NB4 (cell line): ENCODE measurements around the gene CHMP1A.
"Not testable (repeated sequence)": the region's sequence is repeated elsewhere in the genome, so short reads cannot be mapped to it uniquely, and the experiment has no call there.

Experiments used
- DNase-seq: peaks from one replicate; pipeline ENCODE4 v3.0.0; 2010; ENCODE audit warnings: low read depth
- H3K4me3 ChIP-seq: one replicate; pipeline ENCODE4 v1.5.1; 2011; ENCODE audit warnings: mild to moderate bottlenecking, low read depth, low read length, moderate library complexity
- CTCF ChIP-seq: IDR thresholded peaks from one replicate; pipeline ENCODE4 v1.5.1; 2012; ENCODE audit warnings: low read depth, low read length
- MAX ChIP-seq: IDR thresholded peaks from 2 replicates; pipeline ENCODE4 v1.6.1; 2011; ENCODE audit warnings: low read depth, low read length
- MYC ChIP-seq: IDR thresholded peaks from 2 replicates; pipeline ENCODE4 v1.6.1; 2011; ENCODE audit warnings: low read depth, low read length
- POLR2A ChIP-seq: IDR thresholded peaks from 2 replicates; pipeline ENCODE4 v1.6.1; 2011; ENCODE audit warnings: mild to moderate bottlenecking; ENCODE audit not compliant: insufficient read length; ENCODE audit errors: extremely low read depth

CHMP1A gene

GRCh38 chr16:89642574-89642973, 14.9 kb downstream of the CHMP1A start:
- H3K4me3 ChIP-seq = no peak overlapping the region
- no peak for DNase-seq
- TF ChIP-seq CTCF (no peak), POLR2A (no peak), MYC (no peak), MAX (no peak)

GRCh38 chr16:89641458-89642119, 15.9 kb downstream of the CHMP1A start:
- TF ChIP-seq CTCF (no peak), POLR2A (no peak), MYC (no peak), MAX (no peak)
- no peak overlapping the region for H3K4me3 ChIP-seq
- no peak for DNase-seq

- no peak for TF ChIP-seq POLR2A
- TF ChIP-seq CTCF = no peak
- no peak for TF ChIP-seq MYC
- no peak for TF ChIP-seq MAX
- no peak overlapping the region for H3K4me3 ChIP-seq
- no peak for DNase-seq
These were observed 18.1 kb downstream of the CHMP1A start for GRCh38 chr16:89639385-89639784.

GRCh38 chr16:89638455-89638854, 19.1 kb downstream of the CHMP1A start:
- DNase-seq = no peak
- TF ChIP-seq MYC (no peak), POLR2A (no peak), MAX (no peak), CTCF (no peak)
- H3K4me3 ChIP-seq = no peak overlapping the region

GRCh38 chr16:89637379-89637778, 20.1 kb downstream of the CHMP1A start:
- TF ChIP-seq POLR2A (no peak), MAX (no peak)
- no peak for DNase-seq
- H3K4me3 ChIP-seq = no peak overlapping the region

- DNase-seq = no peak
- TF ChIP-seq CTCF = no peak
- no peak overlapping the region for H3K4me3 ChIP-seq
These were observed 20.8 kb downstream of the CHMP1A start for GRCh38 chr16:89636663-89637062.

- DNase-seq, H3K4me3 ChIP-seq: not testable (repeated sequence)
These were observed 22.8 kb downstream of the CHMP1A start for GRCh38 chr16:89634463-89635385.
